ENCODE results near the gene NSMCE4A. TPM values are rescaled to one million over a fixed set of nuclear protein-coding genes. Genes with fewer than 3 reads are reported as not detected.
A peak's percentile ranks its signal among the peaks of the same experiment; 100 is the strongest.

NSMCE4A gene
- total and polyA plus RNA-seq, 7 donors: 10.7 to 41.9 (median 15.3) TPM

GRCh38 chr10:121927318-121927840 lies 47.6 kb downstream of the NSMCE4A start:
- intact Hi-C loops (cut with DNase I): loop anchor here (5.0 to 10.0 kb wide), 2 partner anchors 45 to 127 kb away; no protein-coding TSS in a partner anchor

GRCh38 chr10:121926671-121927317 lies 48.2 kb downstream of the NSMCE4A start:
- Histone ChIP-seq H3K4me3 (peak overlapping the region; percentile 85), H3K4me1 (peaks cover 19% of the 10 kb centered on the region), H3K9me3 (no peaks in the 10 kb centered on the region), H3K36me3 (ENCODE audit: insufficient read depth in 1 of 2, low read depth in 1 of 2) (peaks cover 2 to 22% of the 10 kb centered on the region in 2 donors), H3K27ac (peak overlapping the region; percentile 99), H3K27me3 (ENCODE audit: insufficient read depth in 3 of 3, low read length in 2 of 3) (no peaks in the 10 kb centered on the region)
- ATAC-seq (no peak), DNase-seq (no peak)
- TF ChIP-seq CTCF (IDR thresholded peaks at IDR 0.05): no peak
- 2 to 3% (median 2%) methylated on average over 20 of the region's 20 CpGs for WGBS, 3 donors
- intact Hi-C loops (cut with DNase I): loop anchor here (5.0 to 10.0 kb wide), 2 partner anchors 46 to 128 kb away; no protein-coding TSS in a partner anchor

More at GRCh38 chr10:121927318-121927840, 47.6 kb downstream of the NSMCE4A start:
- 0 to 2% (median 0%) methylated on average over 44 to 48 of the region's 48 CpGs for WGBS, 3 donors
- no peak for TF ChIP-seq CTCF (IDR thresholded peaks at IDR 0.05)
- Histone ChIP-seq H3K9me3 (no peaks in the 10 kb centered on the region), H3K36me3 (ENCODE audit: insufficient read depth in 1 of 2, low read depth in 1 of 2) (peaks cover 2 to 16% of the 10 kb centered on the region in 2 donors), H3K4me3 (peak overlapping the region; percentile 85), H3K27me3 (ENCODE audit: insufficient read depth in 3 of 3, low read length in 2 of 3) (no peaks in the 10 kb centered on the region), H3K27ac (peak overlapping the region; percentile 99), H3K4me1 (peaks cover 19% of the 10 kb centered on the region)
- ATAC-seq: peak; percentile 67 to 77 (median 76)
- peak; percentile 66 to 77 for DNase-seq

GRCh38 chr10:121926157-121926556 lies 48.9 kb downstream of the NSMCE4A start:
- H3K4me1 ChIP-seq: peaks cover 19% of the 10 kb centered on the region
- no peak for TF ChIP-seq CTCF (IDR thresholded peaks at IDR 0.05)
- no peaks in the 10 kb centered on the region for H3K27me3 ChIP-seq (ENCODE audit: insufficient read depth in 3 of 3, low read length in 2 of 3)
- H3K9me3 ChIP-seq: no peaks in the 10 kb centered on the region
- WGBS, 3 donors: 74 to 85% (median 77%) methylated on average over 4 of the region's 4 CpGs
- intact Hi-C loops (cut with DNase I): loop anchor here (5.0 to 10.0 kb wide), 2 partner anchors 46 to 129 kb away; no protein-coding TSS in a partner anchor
- peak overlapping the region; percentile 99 for H3K27ac ChIP-seq
- DNase-seq (no peak), ATAC-seq (no peak)
- H3K36me3 ChIP-seq (ENCODE audit: insufficient read depth in 1 of 2, low read depth in 1 of 2): peaks cover 2 to 29% of the 10 kb centered on the region in 2 donors
- H3K4me3 ChIP-seq: peak overlapping the region; percentile 85

GRCh38 chr10:121921238-121921931 lies 53.6 kb downstream of the NSMCE4A start:
- no peak overlapping the region for H3K27ac ChIP-seq
- WGBS, 3 donors: 65 to 79% (median 70%) methylated on average over 10 of the region's 10 CpGs
- DNase-seq: no peak
- intact Hi-C loops (cut with DNase I): loop anchor here in 1 of 2 donors (10.0 kb wide), 1 partner anchor 133 kb away; no protein-coding TSS in a partner anchor
- ATAC-seq: no peak
- H3K4me3 ChIP-seq: no peak overlapping the region
- H3K4me1 ChIP-seq: peaks cover 22% of the 10 kb centered on the region
- no peaks in the 10 kb centered on the region for H3K9me3 ChIP-seq
- H3K27me3 ChIP-seq (ENCODE audit: insufficient read depth in 3 of 3, low read length in 2 of 3): no peaks in the 10 kb centered on the region
- H3K36me3 ChIP-seq (ENCODE audit: insufficient read depth in 1 of 2, low read depth in 1 of 2): peaks cover 2 to 53% of the 10 kb centered on the region in 2 donors
- TF ChIP-seq CTCF (IDR thresholded peaks at IDR 0.05): no peak
